Measurements from ENCODE around the gene TACC2.

Gene TACC2

GRCh38 chr10:122251459-122252255 is 262.7 kb downstream of the TACC2 start:
- no peak overlapping the region for H3K4me3 ChIP-seq (ENCODE audit: low read length in 2 of 2)
- H3K27ac ChIP-seq (ENCODE audit: low read depth in 2 of 2, low read length in 2 of 2), result no peak overlapping the region
- H3K36me3 ChIP-seq (ENCODE audit: control insufficient read depth in 2 of 2, insufficient read depth in 2 of 2, low read length in 2 of 2), result peaks cover 34 to 43% of the 10 kb centered on the region in 2 donors
- H3K9ac ChIP-seq (ENCODE audit: low read depth in 1 of 2, low read length in 2 of 2), result no peak overlapping the region
- no peaks in the 10 kb centered on the region for H3K27me3 ChIP-seq (ENCODE audit: control insufficient read depth in 2 of 2, insufficient read depth in 2 of 2, low read length in 2 of 2)
- no peaks in the 10 kb centered on the region for H3K4me1 ChIP-seq (ENCODE audit: control insufficient read depth in 2 of 2, insufficient read depth in 2 of 2, low read length in 2 of 2)
- no peaks in the 10 kb centered on the region for H3K9me3 ChIP-seq (ENCODE audit: control insufficient read depth in 2 of 2, low read length in 2 of 2)

GRCh38 chr10:122252805-122253204 is 263.8 kb downstream of the TACC2 start:
- H3K27ac ChIP-seq (ENCODE audit: low read depth in 2 of 2, low read length in 2 of 2), result no peak overlapping the region
- no peak overlapping the region for H3K9ac ChIP-seq (ENCODE audit: low read depth in 1 of 2, low read length in 2 of 2)
- peaks cover 31 to 45% of the 10 kb centered on the region in 2 donors for H3K36me3 ChIP-seq (ENCODE audit: control insufficient read depth in 2 of 2, insufficient read depth in 2 of 2, low read length in 2 of 2)
- no peak overlapping the region for H3K4me3 ChIP-seq (ENCODE audit: low read length in 2 of 2)
- no peaks in the 10 kb centered on the region for H3K4me1 ChIP-seq (ENCODE audit: control insufficient read depth in 2 of 2, insufficient read depth in 2 of 2, low read length in 2 of 2)
- H3K9me3 ChIP-seq (ENCODE audit: control insufficient read depth in 2 of 2, low read length in 2 of 2), result no peaks in the 10 kb centered on the region
- H3K27me3 ChIP-seq (ENCODE audit: control insufficient read depth in 2 of 2, insufficient read depth in 2 of 2, low read length in 2 of 2), result no peaks in the 10 kb centered on the region

DNA sequence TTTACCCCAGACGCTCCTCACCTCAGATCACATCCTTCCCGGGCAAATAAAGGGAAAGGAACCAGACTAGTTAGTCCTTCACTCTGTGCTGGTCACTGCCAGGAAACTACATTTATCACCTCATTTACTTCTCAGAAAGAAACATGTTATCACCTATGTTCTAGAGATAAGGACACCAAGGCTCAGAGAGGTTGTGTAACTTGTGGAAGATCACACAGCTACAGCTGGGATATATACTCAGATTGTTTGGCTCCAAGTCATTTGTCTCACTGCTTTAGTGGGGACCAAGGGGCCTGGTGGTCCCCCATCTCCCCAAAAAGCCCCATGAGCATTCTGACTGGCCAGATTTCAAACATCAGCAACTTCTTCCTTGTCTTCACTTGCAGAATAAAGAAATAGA is 264.6 kb downstream of the TACC2 start:
- Histone ChIP-seq H3K36me3 (ENCODE audit: control insufficient read depth in 2 of 2, insufficient read depth in 2 of 2, low read length in 2 of 2) (peaks cover 28 to 38% of the 10 kb centered on the region in 2 donors), H3K9me3 (ENCODE audit: control insufficient read depth in 2 of 2, low read length in 2 of 2) (no peaks in the 10 kb centered on the region), H3K9ac (ENCODE audit: low read depth in 1 of 2, low read length in 2 of 2) (no peak overlapping the region), H3K4me1 (ENCODE audit: control insufficient read depth in 2 of 2, insufficient read depth in 2 of 2, low read length in 2 of 2) (no peaks in the 10 kb centered on the region), H3K27me3 (ENCODE audit: control insufficient read depth in 2 of 2, insufficient read depth in 2 of 2, low read length in 2 of 2) (no peaks in the 10 kb centered on the region), H3K27ac (ENCODE audit: low read depth in 2 of 2, low read length in 2 of 2) (no peak overlapping the region), H3K4me3 (ENCODE audit: low read length in 2 of 2) (no peak overlapping the region)

GRCh38 chr10:122254831-122255230 is 265.9 kb downstream of the TACC2 start:
- no peak overlapping the region for H3K27ac ChIP-seq (ENCODE audit: low read depth in 2 of 2, low read length in 2 of 2)
- H3K27me3 ChIP-seq (ENCODE audit: control insufficient read depth in 2 of 2, insufficient read depth in 2 of 2, low read length in 2 of 2), result no peaks in the 10 kb centered on the region
- H3K9ac ChIP-seq (ENCODE audit: low read depth in 1 of 2, low read length in 2 of 2), result no peak overlapping the region
- peaks cover 20 to 29% of the 10 kb centered on the region in 2 donors for H3K36me3 ChIP-seq (ENCODE audit: control insufficient read depth in 2 of 2, insufficient read depth in 2 of 2, low read length in 2 of 2)
- no peaks in the 10 kb centered on the region for H3K4me1 ChIP-seq (ENCODE audit: control insufficient read depth in 2 of 2, insufficient read depth in 2 of 2, low read length in 2 of 2)
- H3K9me3 ChIP-seq (ENCODE audit: control insufficient read depth in 2 of 2, low read length in 2 of 2), result no peaks in the 10 kb centered on the region
- no peak overlapping the region for H3K4me3 ChIP-seq (ENCODE audit: low read length in 2 of 2)

GRCh38 chr10:122255509-122256301 is 266.7 kb downstream of the TACC2 start:
- Histone ChIP-seq H3K4me1 (ENCODE audit: control insufficient read depth in 2 of 2, insufficient read depth in 2 of 2, low read length in 2 of 2) (no peaks in the 10 kb centered on the region), H3K9me3 (ENCODE audit: control insufficient read depth in 2 of 2, low read length in 2 of 2) (no peaks in the 10 kb centered on the region), H3K27me3 (ENCODE audit: control insufficient read depth in 2 of 2, insufficient read depth in 2 of 2, low read length in 2 of 2) (no peaks in the 10 kb centered on the region), H3K36me3 (ENCODE audit: control insufficient read depth in 2 of 2, insufficient read depth in 2 of 2, low read length in 2 of 2) (peaks cover 19 to 31% of the 10 kb centered on the region in 2 donors), H3K4me3 (ENCODE audit: low read length in 2 of 2) (no peak overlapping the region), H3K27ac (ENCODE audit: low read depth in 2 of 2, low read length in 2 of 2) (no peak overlapping the region), H3K9ac (ENCODE audit: low read depth in 1 of 2, low read length in 2 of 2) (no peak overlapping the region)

GRCh38 chr10:122257041-122257440 is 268.1 kb downstream of the TACC2 start:
- no peaks in the 10 kb centered on the region for H3K27me3 ChIP-seq (ENCODE audit: control insufficient read depth in 2 of 2, insufficient read depth in 2 of 2, low read length in 2 of 2)
- H3K27ac ChIP-seq (ENCODE audit: low read depth in 2 of 2, low read length in 2 of 2), result no peak overlapping the region
- no peaks in the 10 kb centered on the region for H3K4me1 ChIP-seq (ENCODE audit: control insufficient read depth in 2 of 2, insufficient read depth in 2 of 2, low read length in 2 of 2)
- H3K9me3 ChIP-seq (ENCODE audit: control insufficient read depth in 2 of 2, low read length in 2 of 2), result peaks cover 0 to 6% of the 10 kb centered on the region in 2 donors
- H3K4me3 ChIP-seq (ENCODE audit: low read length in 2 of 2), result no peak overlapping the region
- peaks cover 14 to 23% of the 10 kb centered on the region in 2 donors for H3K36me3 ChIP-seq (ENCODE audit: control insufficient read depth in 2 of 2, insufficient read depth in 2 of 2, low read length in 2 of 2)
- no peak overlapping the region for H3K9ac ChIP-seq (ENCODE audit: low read depth in 1 of 2, low read length in 2 of 2)

DNA sequence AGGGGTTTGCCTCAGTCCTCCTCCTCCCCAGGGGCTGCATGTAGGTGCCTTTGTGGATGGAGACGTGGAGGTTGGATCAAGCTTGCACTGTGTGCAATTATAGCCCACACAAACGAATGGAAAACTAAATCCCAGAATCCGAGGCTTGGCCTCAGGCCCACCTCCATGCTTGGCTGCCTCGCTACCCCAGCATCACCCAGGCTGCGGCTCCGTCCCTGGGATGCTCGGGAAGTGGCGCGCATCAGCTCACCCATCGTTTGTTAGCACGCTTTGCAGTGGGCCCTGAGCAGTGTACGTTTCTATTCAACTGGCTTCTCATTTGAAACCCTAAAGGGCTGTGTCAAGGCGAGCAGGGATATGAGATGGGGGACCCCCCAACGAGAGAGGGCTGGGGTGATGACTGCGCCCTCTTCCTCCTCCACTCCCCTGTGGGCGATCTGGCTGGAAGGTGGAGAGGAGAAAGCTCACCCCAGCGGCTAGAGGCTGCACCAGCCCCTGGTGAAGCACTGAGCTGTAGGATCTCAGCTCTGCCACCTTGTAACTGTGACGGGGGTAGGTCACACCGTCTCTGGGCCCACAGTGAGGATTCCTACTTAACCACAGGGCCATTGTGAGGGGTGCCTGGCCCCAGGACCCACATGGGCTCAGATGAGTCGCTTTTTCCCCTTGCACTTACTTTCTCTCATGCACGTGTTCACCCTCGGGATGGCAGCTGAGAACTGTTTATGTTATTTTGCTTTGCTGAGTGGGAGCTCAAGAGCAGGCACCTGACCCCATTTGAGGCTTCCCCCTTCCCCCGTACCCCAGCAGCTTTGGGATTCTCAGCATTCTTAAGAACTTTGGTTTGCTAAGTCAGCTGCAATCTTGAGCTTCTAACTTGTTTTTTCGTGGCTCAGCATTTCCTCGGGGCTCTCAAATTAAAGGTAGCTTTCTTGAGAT is 269.4 kb downstream of the TACC2 start:
- Histone ChIP-seq H3K9me3 (ENCODE audit: control insufficient read depth in 2 of 2, low read length in 2 of 2) (peaks cover 0 to 6% of the 10 kb centered on the region in 2 donors), H3K4me1 (ENCODE audit: control insufficient read depth in 2 of 2, insufficient read depth in 2 of 2, low read length in 2 of 2) (no peaks in the 10 kb centered on the region), H3K27me3 (ENCODE audit: control insufficient read depth in 2 of 2, insufficient read depth in 2 of 2, low read length in 2 of 2) (no peaks in the 10 kb centered on the region), H3K9ac (ENCODE audit: low read depth in 1 of 2, low read length in 2 of 2) (no peak overlapping the region), H3K4me3 (ENCODE audit: low read length in 2 of 2) (no peak overlapping the region), H3K27ac (ENCODE audit: low read depth in 2 of 2, low read length in 2 of 2) (no peak overlapping the region), H3K36me3 (ENCODE audit: control insufficient read depth in 2 of 2, insufficient read depth in 2 of 2, low read length in 2 of 2) (peaks cover 14 to 16% of the 10 kb centered on the region in 2 donors)

DNA sequence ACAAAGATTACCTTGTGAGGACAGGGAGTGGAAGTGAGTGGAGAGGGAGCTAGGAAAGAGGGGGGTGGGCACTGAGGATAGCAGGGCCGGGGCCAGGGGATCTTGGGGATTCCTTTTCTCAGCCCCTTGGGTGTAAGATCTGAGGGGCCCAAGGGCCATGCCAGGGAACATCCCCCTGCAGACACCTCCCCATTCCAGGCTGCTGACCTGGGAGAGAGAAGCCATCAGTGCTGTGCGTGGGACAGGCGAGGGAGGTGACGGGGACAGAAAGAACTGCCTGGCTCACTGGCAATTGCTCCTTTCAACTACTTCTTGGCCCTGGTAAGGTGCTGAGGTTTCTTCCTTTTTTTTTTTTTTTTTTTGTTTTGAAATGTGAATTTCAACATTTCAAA is 270.1 kb downstream of the TACC2 start:
- Histone ChIP-seq H3K4me1 (ENCODE audit: control insufficient read depth in 2 of 2, insufficient read depth in 2 of 2, low read length in 2 of 2) (peaks cover 0 to under 1% of the 10 kb centered on the region in 2 donors), H3K9me3 (ENCODE audit: control insufficient read depth in 2 of 2, low read length in 2 of 2) (peaks cover 0 to 6% of the 10 kb centered on the region in 2 donors), H3K27me3 (ENCODE audit: control insufficient read depth in 2 of 2, insufficient read depth in 2 of 2, low read length in 2 of 2) (no peaks in the 10 kb centered on the region), H3K27ac (ENCODE audit: low read depth in 2 of 2, low read length in 2 of 2) (no peak overlapping the region), H3K9ac (ENCODE audit: low read depth in 1 of 2, low read length in 2 of 2) (no peak overlapping the region), H3K36me3 (ENCODE audit: control insufficient read depth in 2 of 2, insufficient read depth in 2 of 2, low read length in 2 of 2) (peaks cover 11% of the 10 kb centered on the region in 2 donors), H3K4me3 (ENCODE audit: low read length in 2 of 2) (no peak overlapping the region)

- Histone ChIP-seq H3K9ac (ENCODE audit: low read depth in 1 of 2, low read length in 2 of 2) (no peak overlapping the region), H3K4me1 (ENCODE audit: control insufficient read depth in 2 of 2, insufficient read depth in 2 of 2, low read length in 2 of 2) (peaks cover 0 to 10% of the 10 kb centered on the region in 2 donors), H3K27ac (ENCODE audit: low read depth in 2 of 2, low read length in 2 of 2) (no peak overlapping the region), H3K9me3 (ENCODE audit: control insufficient read depth in 2 of 2, low read length in 2 of 2) (peaks cover 0 to 6% of the 10 kb centered on the region in 2 donors), H3K4me3 (ENCODE audit: low read length in 2 of 2) (no peak overlapping the region), H3K36me3 (ENCODE audit: control insufficient read depth in 2 of 2, insufficient read depth in 2 of 2, low read length in 2 of 2) (peaks cover 3 to 6% of the 10 kb centered on the region in 2 donors), H3K27me3 (ENCODE audit: control insufficient read depth in 2 of 2, insufficient read depth in 2 of 2, low read length in 2 of 2) (no peaks in the 10 kb centered on the region)
These were observed 272.6 kb downstream of the TACC2 start for GRCh38 chr10:122261584-122261983.
